Bronchial epithelial cell (primary cell): ENCODE results near the gene EPN2. TPM values are rescaled to one million over a fixed set of nuclear protein-coding genes. Genes with fewer than 3 reads are reported as not detected.

Experiments
- DNase-seq: peaks from one replicate; pipeline ENCODE4 v3.0.0-alpha.2; 2010; ENCODE audit warnings: low read depth
- FAIRE-seq: peaks from 2 replicates; lab custom pipeline; 2011; peaks lifted over from hg19 to GRCh38; lab: Jason Lieb, UNC
- H3K27me3 ChIP-seq: 2 replicates; pipeline ENCODE4 v1.5.1; 2011; ENCODE audit warnings: low read length; ENCODE audit not compliant: control insufficient read depth, insufficient read depth
- H3K36me3 ChIP-seq: 2 replicates; pipeline ENCODE4 v1.5.1; 2011; ENCODE audit warnings: low read length; ENCODE audit not compliant: control insufficient read depth, insufficient read depth
- H3K4me3 ChIP-seq: 2 replicates; pipeline ENCODE4 v1.5.1; 2011; ENCODE audit warnings: mild to moderate bottlenecking, low read depth, low read length, control low read depth
- total RNA-seq: library from RNA; depleted of rRNA; stranded (reverse); fragments of >200 nt; gene quantifications from 2 replicates; pipeline ENCODE4 v1.2.1, GENCODE V29; 2014
- TF ChIP-seq, protein P1 (sequence below): IDR thresholded peaks from 2 replicates; pipeline ENCODE4 v1.5.1; 2011; ENCODE audit warnings: mild to moderate bottlenecking, moderate library complexity, low read length, control low read depth, inconsistent platforms; ENCODE audit not compliant: insufficient read depth, severe bottlenecking

The EPN2 gene
- total RNA-seq, 1 donor from 2014 or later: 13.7 TPM

DNA sequence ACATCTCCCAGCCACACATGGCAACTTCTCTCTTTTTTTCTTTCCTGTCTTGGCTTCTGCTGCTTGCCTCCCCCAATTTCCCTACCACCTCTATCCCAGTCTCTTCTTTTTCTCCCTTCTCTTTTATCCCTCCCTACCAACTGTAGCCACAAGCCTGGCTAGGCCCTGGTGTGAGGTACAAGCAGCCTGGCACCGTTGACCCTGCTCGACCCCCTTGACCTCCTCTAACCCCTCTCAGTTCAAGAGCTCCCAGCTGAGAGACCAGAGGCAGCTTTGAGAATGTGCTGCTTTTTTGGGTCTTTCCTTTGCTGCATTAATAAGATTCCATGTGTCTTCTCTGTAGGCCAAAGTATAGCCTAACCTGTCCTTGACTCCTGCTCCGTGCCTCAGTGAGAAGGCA, 93.1 kb downstream of the EPN2 start:
- TF ChIP-seq, protein P1, sequence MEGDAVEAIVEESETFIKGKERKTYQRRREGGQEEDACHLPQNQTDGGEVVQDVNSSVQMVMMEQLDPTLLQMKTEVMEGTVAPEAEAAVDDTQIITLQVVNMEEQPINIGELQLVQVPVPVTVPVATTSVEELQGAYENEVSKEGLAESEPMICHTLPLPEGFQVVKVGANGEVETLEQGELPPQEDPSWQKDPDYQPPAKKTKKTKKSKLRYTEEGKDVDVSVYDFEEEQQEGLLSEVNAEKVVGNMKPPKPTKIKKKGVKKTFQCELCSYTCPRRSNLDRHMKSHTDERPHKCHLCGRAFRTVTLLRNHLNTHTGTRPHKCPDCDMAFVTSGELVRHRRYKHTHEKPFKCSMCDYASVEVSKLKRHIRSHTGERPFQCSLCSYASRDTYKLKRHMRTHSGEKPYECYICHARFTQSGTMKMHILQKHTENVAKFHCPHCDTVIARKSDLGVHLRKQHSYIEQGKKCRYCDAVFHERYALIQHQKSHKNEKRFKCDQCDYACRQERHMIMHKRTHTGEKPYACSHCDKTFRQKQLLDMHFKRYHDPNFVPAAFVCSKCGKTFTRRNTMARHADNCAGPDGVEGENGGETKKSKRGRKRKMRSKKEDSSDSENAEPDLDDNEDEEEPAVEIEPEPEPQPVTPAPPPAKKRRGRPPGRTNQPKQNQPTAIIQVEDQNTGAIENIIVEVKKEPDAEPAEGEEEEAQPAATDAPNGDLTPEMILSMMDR: no peak
- no peaks in the 10 kb centered on the region for H3K27me3 ChIP-seq
- H3K4me3 ChIP-seq: no peak overlapping the region
- peaks cover 14% of the 10 kb centered on the region for H3K36me3 ChIP-seq
- FAIRE-seq (no peak), DNase-seq (no peak)

DNA sequence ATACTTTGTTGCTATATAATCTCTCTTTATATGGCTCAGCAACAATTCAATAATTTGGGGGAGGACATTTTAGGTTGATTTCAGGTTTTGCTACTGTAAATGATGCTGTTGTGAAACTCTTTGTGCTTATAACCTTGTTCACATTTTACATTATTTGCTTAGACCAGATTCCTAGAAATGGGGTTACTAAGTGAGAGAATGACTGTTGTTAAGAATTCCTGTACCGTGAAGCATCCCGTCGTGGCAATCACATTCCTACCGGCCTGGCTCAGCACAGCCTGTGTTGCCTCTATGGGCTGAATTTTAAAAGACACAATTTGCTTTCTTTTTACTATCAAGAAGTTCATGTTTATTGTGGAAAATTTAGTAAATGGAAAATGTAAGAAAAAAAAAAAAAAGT, 94.0 kb downstream of the EPN2 start:
- H3K27me3 ChIP-seq: no peaks in the 10 kb centered on the region
- no peak overlapping the region for H3K4me3 ChIP-seq
- peak; percentile 41 for DNase-seq
- peaks cover 14% of the 10 kb centered on the region for H3K36me3 ChIP-seq
- FAIRE-seq: no peak
- TF ChIP-seq, protein P1: no peak

DNA sequence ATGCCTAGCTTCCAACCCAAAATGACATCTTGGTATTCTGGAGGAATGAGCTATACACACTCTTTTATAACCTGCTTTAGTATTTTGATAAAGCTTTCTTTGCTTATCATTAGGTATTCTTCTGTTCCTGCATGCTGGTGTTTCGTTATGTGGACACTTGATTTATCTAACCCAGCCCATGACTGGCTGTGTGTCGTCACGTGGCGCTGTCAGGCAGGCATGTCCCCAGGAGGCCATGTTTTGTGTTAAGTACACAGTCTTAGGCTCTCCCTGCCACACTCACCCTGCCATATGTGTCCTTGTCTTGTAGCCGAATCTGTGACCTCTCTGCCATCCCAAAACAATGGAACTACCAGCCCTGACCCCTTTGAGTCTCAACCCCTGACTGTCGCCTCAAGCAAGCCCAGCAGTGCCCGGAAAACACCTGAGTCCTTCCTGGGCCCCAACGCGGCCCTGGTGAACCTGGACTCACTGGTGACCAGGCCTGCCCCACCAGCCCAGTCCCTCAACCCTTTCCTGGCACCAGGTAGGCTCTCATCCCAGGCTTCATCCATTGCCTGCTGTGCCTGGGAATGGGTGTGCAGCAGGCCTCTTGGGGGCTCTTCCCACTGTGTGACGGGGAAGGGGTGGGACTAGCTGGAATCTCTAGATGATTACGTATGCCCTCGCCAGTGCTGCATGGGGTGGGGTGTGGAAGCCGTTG, 94.5 kb downstream of the EPN2 start:
- DNase-seq: no peak
- FAIRE-seq: no peak
- TF ChIP-seq, protein P1: no peak
- Histone ChIP-seq H3K4me3 (no peak overlapping the region), H3K36me3 (peaks cover 14% of the 10 kb centered on the region), H3K27me3 (no peaks in the 10 kb centered on the region)

DNA sequence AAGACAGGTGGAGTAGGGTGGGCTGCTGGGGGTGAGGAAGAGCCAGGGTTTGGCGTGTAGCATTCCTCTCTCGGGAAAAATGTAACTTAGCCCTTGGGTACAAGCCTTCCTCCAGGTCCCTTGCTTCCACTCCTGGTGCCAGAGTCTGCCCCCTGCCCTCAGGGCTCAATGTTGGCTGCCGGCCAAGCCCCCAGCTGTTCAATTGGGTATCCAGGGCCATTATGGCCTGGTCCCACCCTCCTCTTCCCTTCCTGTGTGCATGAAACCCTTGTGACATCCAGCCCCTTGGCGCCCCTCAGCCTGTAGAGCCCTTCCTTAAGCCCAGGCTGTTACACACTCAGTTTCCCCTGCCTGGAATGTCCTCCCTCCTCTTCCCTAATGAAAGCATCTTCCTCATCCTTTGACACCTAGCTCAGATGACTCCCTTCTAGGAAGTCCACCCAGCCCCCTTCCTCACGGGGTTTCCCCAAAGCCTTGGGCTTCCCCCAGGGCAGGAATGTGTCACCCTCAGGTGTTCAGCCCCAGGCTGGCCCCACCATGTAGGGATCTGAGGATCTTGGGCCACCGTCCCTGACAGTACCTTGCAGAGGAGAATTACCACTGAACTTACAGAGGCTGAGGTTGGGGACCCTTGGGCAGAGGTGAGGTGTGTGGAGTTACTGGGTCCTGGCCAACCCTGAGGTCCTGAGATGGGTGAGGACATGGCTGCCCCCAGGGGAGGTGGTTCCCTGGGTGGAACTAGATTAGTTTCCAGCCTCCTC, 95.4 kb downstream of the EPN2 start:
- Histone ChIP-seq H3K4me3 (no peak overlapping the region), H3K36me3 (peaks cover 14% of the 10 kb centered on the region), H3K27me3 (no peaks in the 10 kb centered on the region)
- DNase-seq (no peak), FAIRE-seq (no peak)
- TF ChIP-seq, protein P1: no peak

DNA sequence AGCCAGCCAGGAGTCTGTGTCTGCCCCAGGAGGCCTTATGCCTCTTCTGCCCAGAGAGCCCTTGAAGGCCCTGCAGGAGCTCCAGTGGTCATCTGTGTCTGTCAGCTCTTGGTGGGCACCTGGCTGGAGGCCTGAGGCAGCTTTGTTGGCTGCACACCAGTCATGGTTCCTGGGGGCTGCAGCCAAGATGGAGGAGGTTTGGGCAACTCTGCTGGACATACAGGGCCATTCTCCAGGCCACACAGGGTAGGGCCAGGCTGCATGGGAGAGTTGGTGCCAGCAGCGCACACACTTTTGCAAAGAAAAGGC, 95.9 kb downstream of the EPN2 start:
- H3K27me3 ChIP-seq: no peaks in the 10 kb centered on the region
- DNase-seq (no peak), FAIRE-seq (no peak)
- peaks cover 14% of the 10 kb centered on the region for H3K36me3 ChIP-seq
- no peak overlapping the region for H3K4me3 ChIP-seq
- TF ChIP-seq, protein P1: no peak
